ENCODE data around the gene DPEP1.

The DPEP1 gene

DNA sequence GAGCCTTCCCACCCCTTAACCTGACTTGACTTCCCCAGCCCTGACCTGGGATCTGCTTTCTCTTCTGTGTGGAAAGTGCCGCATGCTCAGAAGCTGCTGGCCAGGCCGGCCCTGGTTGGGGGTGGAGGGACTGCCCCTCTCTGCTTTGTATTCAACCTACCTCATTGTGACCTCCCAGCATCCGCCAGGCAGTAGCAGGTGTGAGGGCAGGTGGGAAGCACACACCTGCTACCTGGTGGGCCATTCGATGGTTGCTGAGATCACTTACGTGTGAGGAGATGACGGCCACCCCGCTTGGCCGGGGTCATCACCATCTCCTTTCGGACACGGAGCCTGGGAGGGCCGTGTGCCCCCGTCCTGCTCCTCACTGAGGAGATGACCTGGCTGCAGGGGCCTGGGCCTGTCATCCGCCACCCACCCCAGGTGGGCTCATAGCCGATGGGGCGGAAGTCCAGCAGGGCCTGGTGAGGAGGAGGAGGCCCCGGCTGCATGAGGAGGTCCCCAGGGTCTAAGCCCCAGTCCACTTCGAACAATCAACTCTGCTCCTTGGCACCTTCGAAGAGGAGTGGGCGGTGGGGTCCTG lies 30.7 kb upstream of the DPEP1 start:
- TF ChIP-seq, protein P1, sequence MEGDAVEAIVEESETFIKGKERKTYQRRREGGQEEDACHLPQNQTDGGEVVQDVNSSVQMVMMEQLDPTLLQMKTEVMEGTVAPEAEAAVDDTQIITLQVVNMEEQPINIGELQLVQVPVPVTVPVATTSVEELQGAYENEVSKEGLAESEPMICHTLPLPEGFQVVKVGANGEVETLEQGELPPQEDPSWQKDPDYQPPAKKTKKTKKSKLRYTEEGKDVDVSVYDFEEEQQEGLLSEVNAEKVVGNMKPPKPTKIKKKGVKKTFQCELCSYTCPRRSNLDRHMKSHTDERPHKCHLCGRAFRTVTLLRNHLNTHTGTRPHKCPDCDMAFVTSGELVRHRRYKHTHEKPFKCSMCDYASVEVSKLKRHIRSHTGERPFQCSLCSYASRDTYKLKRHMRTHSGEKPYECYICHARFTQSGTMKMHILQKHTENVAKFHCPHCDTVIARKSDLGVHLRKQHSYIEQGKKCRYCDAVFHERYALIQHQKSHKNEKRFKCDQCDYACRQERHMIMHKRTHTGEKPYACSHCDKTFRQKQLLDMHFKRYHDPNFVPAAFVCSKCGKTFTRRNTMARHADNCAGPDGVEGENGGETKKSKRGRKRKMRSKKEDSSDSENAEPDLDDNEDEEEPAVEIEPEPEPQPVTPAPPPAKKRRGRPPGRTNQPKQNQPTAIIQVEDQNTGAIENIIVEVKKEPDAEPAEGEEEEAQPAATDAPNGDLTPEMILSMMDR (IDR thresholded peaks at IDR 0.05) = no peak
- Histone ChIP-seq H3K27ac (no peak overlapping the region), H3K27me3 (peaks cover 12% of the 10 kb centered on the region), H3K4me3 (ENCODE audit: low read depth in 1 of 2, low read length in 1 of 2) (no peak overlapping the region), H3K9me3 (no peaks in the 10 kb centered on the region), H3K4me1 (ENCODE audit: control insufficient read depth in 1 of 2, insufficient read depth in 1 of 2, low read depth in 1 of 2, low read length in 1 of 2) (no peaks in the 10 kb centered on the region), H3K36me3 (no peaks in the 10 kb centered on the region)

DNA sequence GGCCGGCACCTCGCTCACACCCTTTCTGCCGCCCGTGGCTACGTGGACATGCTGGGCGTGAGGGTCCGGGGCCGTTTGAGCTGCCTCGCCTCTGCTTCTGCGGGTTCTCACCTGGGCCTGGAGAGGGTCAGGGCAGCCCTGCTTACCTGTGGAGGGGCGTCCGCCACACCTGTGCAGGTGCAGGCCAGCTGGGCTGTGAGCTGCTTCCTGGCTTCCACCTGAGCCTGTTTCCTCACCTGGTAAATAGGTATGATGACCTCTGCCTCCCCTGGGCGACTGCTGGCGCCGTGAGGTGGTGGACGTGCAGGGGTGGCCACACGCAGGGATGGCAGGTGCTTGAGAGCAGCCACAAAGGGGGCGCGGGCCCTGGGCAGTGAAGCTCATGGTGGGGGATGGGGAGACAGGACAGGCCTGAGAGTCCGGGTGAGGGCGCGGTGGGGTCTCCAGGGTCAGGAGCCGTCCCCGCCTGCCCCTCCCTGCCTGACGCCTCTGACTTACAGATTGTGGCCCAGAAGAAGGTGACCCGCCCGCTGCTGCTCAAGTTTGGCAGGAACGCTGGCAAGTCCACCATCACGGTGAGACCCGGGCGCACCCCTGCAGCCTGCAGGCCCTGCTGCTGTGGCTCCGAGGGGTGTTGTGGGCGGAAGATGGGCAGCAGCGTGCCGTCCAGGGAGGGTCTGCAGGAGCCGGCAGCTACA lies 30.1 kb upstream of the DPEP1 start:
- TF ChIP-seq, protein P1 (IDR thresholded peaks at IDR 0.05) = no peak
- H3K4me3 ChIP-seq (ENCODE audit: low read depth in 1 of 2, low read length in 1 of 2) = no peak overlapping the region
- H3K4me1 ChIP-seq (ENCODE audit: control insufficient read depth in 1 of 2, insufficient read depth in 1 of 2, low read depth in 1 of 2, low read length in 1 of 2) = no peaks in the 10 kb centered on the region

DNA sequence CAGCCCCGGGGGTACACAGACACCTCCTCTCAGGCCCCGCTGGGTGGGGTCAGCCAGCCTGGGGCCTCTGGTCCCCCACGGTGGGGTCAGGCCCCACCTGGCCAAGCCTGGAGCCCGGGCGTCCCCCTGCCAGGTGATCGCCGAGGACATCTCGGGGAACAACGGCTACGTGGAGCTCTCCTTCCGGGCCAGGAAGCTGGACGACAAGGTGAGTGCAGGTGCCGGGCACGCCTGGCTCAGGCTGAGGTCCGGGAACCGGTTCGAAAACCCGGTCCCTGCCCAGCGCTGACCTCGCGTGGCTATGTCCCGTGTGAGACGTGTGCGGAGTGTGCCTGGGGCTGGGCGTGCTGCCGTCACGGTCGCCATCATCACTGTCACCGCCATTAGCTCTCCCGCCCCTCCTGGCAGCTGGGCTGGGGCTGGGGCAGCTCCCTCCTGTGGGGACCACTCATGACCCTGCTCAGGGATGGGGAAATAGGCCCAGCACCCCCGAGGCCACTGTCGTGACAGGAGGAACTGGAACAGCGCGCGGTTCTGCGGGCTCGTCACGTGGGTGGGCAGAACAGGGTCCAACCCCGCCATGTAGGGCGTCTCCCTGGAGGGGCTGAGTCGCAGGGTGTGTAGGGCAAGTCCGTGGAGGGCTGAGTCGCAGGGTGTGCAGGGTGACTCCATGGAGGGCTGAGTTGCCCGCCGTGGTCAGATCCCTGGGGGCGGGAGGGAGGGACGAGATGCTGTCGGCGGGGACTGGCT lies 29.4 kb upstream of the DPEP1 start:
- H3K4me1 ChIP-seq (ENCODE audit: control insufficient read depth in 1 of 2, insufficient read depth in 1 of 2, low read depth in 1 of 2, low read length in 1 of 2) = no peaks in the 10 kb centered on the region
- no peaks in the 10 kb centered on the region for H3K9me3 ChIP-seq
- H3K36me3 ChIP-seq = no peaks in the 10 kb centered on the region
- no peak overlapping the region for H3K4me3 ChIP-seq (ENCODE audit: low read depth in 1 of 2, low read length in 1 of 2)
- TF ChIP-seq, protein P1 (IDR thresholded peaks at IDR 0.05) = no peak
- H3K27ac ChIP-seq = no peak overlapping the region
- H3K27me3 ChIP-seq = no peaks in the 10 kb centered on the region

More for the DNA sequence above, 30.1 kb upstream of the DPEP1 start:
- H3K27me3 ChIP-seq = peaks cover 7% of the 10 kb centered on the region
- no peaks in the 10 kb centered on the region for H3K36me3 ChIP-seq
- H3K9me3 ChIP-seq = no peaks in the 10 kb centered on the region
- no peak overlapping the region for H3K27ac ChIP-seq

DNA sequence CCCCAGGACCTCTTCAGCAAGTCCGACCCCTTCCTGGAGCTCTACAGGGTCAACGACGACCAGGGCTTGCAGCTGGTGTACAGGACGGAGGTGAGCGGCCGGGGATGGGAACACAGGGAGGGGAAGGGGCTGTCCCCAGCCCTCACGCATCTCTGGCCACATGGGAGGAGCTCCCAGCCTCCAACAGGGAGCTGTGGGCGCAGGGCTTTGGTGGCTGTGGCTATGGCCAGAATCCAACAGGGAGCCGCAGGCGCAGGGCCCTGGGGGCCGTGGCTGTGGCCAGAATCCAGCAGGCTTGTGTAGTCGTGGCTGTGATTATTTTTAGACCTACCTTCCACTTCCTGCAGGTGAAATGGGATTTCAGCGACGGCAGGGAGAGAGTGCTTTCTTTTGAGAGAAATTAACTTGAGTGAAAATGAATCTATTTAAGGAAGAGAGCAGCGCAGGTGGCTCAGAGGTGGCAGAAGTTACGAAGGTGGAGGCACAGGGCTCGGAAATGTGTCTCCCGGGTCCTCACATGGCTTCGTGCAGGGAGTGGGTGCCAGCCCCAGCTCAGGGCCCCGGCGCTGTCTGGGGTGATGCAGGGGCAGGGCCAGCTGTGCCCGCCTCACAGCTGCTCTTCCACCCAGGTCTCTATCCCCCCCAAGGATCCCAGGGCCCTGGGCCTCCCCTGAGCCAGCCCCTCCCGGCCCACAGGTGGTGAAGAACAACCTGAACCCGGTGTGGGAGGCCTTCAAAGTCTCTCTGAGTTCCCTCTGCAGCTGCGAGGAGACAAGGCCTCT lies 28.5 kb upstream of the DPEP1 start:
- Histone ChIP-seq H3K9me3 (no peaks in the 10 kb centered on the region), H3K27ac (no peak overlapping the region), H3K4me3 (ENCODE audit: low read depth in 1 of 2, low read length in 1 of 2) (no peak overlapping the region), H3K27me3 (no peaks in the 10 kb centered on the region), H3K36me3 (no peaks in the 10 kb centered on the region), H3K4me1 (ENCODE audit: control insufficient read depth in 1 of 2, insufficient read depth in 1 of 2, low read depth in 1 of 2, low read length in 1 of 2) (no peaks in the 10 kb centered on the region)
- TF ChIP-seq, protein P1 (IDR thresholded peaks at IDR 0.05) = no peak

DNA sequence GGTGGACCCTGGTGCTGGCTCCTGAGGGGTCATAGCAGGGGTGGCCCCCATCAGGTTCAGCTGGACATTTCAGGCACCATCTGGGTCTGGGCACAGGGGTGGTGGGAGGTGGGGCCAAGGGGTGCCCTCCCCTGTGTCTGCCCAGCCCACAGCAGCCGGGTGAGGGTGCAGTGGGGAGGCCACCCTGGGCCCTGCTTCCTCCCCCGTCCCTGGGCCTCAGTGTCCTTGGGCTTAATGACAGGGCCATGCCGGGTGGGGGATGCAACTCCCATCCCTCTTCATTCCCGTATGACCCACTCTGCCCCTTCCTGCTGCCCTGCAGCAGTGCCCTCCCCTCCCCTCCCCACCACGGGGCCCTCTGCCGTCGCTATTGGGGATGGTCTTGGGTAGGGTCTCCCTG lies 27.2 kb upstream of the DPEP1 start:
- Histone ChIP-seq H3K4me1 (ENCODE audit: control insufficient read depth in 1 of 2, insufficient read depth in 1 of 2, low read depth in 1 of 2, low read length in 1 of 2) (no peaks in the 10 kb centered on the region), H3K36me3 (no peaks in the 10 kb centered on the region), H3K4me3 (ENCODE audit: low read depth in 1 of 2, low read length in 1 of 2) (no peak overlapping the region), H3K27me3 (no peaks in the 10 kb centered on the region), H3K27ac (no peak overlapping the region), H3K9me3 (no peaks in the 10 kb centered on the region)
- TF ChIP-seq, protein P1 (IDR thresholded peaks at IDR 0.05) = no peak
